ENCODE data around the gene PECR. TPM values are rescaled to one million over a fixed set of nuclear protein-coding genes. Genes with fewer than 3 reads are reported as not detected.

Gene PECR
- total and polyA plus RNA-seq, 10 of the 15 experiments (the other 5 are each of a cell fraction or from before 2014, with no cell fraction given): 7.6 to 37.4 (median 25.7) TPM

- no peak for DNase-seq (ENCODE audit: low read depth, low spot score)
- TF ChIP-seq POLR2A (IDR thresholded peaks at IDR 0.05; ENCODE audit: low read depth, low read length) (no peak), NR2F1 (conservative IDR thresholded peaks at IDR 0.05) (no peak), BRCA1 (IDR thresholded peaks at IDR 0.05; ENCODE audit: low read depth, low read length) (no peak), HDAC6 (IDR thresholded peaks at IDR 0.05; ENCODE audit: unreplicated experiment) (no peak), NBN (IDR thresholded peaks at IDR 0.05) (no peak), SREBF1 (IDR thresholded peaks at IDR 0.05; ENCODE audit: low read length) (no peak), TAF1 (IDR thresholded peaks at IDR 0.05; ENCODE audit: borderline replicate concordance, low read depth, low read length) (no peak), REST (IDR thresholded peaks at IDR 0.05; ENCODE audit: low read depth, low read length) (no peak)
- no peak overlapping the region for H3K4me3 ChIP-seq
- H3K4me2 ChIP-seq (ENCODE audit: control insufficient read depth, insufficient read depth): no peak overlapping the region
- ChIA-PET CTCF (interaction anchor here (0.6 to 8.1 kb wide), 2 partner anchors 19 to 80 kb away, joined by 4 to 57 read pairs; no protein-coding TSS in a partner anchor), SMC1A (ENCODE audit: uncharacterized antibody, unreplicated experiment) (interaction anchor here (1.2 to 1.8 kb wide), 3 partner anchors 11 to 20 kb away, joined by 3 to 5 read pairs (median 4); no protein-coding TSS in a partner anchor), POLR2A (no interaction called here), RAD21 (ENCODE audit: unreplicated experiment) (no interaction called here)
- H3K9ac ChIP-seq (ENCODE audit: control insufficient read depth, insufficient read depth, low read length): no peak overlapping the region
- no peaks in the 10 kb centered on the region for H3K79me2 ChIP-seq (ENCODE audit: control insufficient read depth, insufficient read depth, low read length)
- no peak overlapping the region for H2AFZ ChIP-seq (ENCODE audit: control insufficient read depth, low read depth, low read length)
- H3K27me3 ChIP-seq (replicated peaks in 1 of 2; ENCODE audit: control insufficient read depth in 2 of 2, insufficient read depth in 2 of 2, low read length in 1 of 2): no peaks in the 10 kb centered on the region
- no peak for ATAC-seq
- H3K27ac ChIP-seq (ENCODE audit: control insufficient read depth, insufficient read depth): no peak overlapping the region
- WGBS (ENCODE audit: insufficient coverage, insufficient replicate concordance, low lambda C conversion rate, missing lambda C conversion rate): 96% methylated on average over 2 of the region's 2 CpGs
- H4K20me1 ChIP-seq (ENCODE audit: control insufficient read depth, insufficient read depth): no peaks in the 10 kb centered on the region
- peaks cover 14% of the 10 kb centered on the region for H3K4me1 ChIP-seq (ENCODE audit: control insufficient read depth, insufficient read depth, low read length)
- intact Hi-C loops (cut with micrococcal nuclease; ENCODE audit: unreplicated experiment) (no loop called here), in situ Hi-C loops (cut with MboI) (no loop called here)
- H3K36me3 ChIP-seq (ENCODE audit: control insufficient read depth in 2 of 2, insufficient read depth in 2 of 2, low read length in 1 of 2): no peaks in the 10 kb centered on the region
- no peaks in the 10 kb centered on the region for H3K9me3 ChIP-seq (replicated peaks; ENCODE audit: control insufficient read depth, insufficient read depth, low read length)
- no peak for FAIRE-seq
- no TSS peak for BruUV-seq (replicated peaks)
These were observed 29.2 kb downstream of the PECR start for GRCh38 chr2:216052420-216052819.

All from GM12878 (cell line).